Neural cell (in vitro differentiated cells): ENCODE results near the gene IDUA.

Source experiments
- CTCF ChIP-seq: fragments of 450-650 bp; IDR thresholded peaks from 2 replicates; pipeline ENCODE4 v1.5.1; 2014; ENCODE audit warnings: antibody characterized with exemption, mild to moderate bottlenecking, moderate library complexity; ENCODE audit not compliant: poor library complexity, severe bottlenecking
- RAD21 ChIP-seq: fragments of 450-650 bp; conservative IDR thresholded peaks from 2 replicates; pipeline ENCODE4 v1.6.1; 2014; ENCODE audit warnings: antibody characterized with exemption, mild to moderate bottlenecking, moderate library complexity

- TF ChIP-seq RAD21 (no peak), CTCF (no peak)
Measured at GRCh38 chr4:989722-990471, 3.1 kb downstream of the IDUA start.
